IMR-90 (cell line): ENCODE measurements around the gene KEAP1. TPM values are rescaled to one million over a fixed set of nuclear protein-coding genes. Genes with fewer than 3 reads are reported as not detected.

Experiments used
- ATAC-seq: fragments of 200-7000 bp; cut with Tn5 transposase; 2 replicates; pipeline ENCODE4 v1.9.1; 2020; ENCODE audit warnings: low read depth, mild to moderate bottlenecking, moderate library complexity
- BruUV-seq: library from RNA; stranded (reverse); fragments of 400-500 nt; replicated peaks from 2 replicates; lab custom pipeline; 2021; lab: Mats Ljungman, UMichigan
- CTCF ChIA-PET: fragments of 300-600 bp; formaldehyde crosslinking; extraction: SDS; loops from one replicate; lab custom pipeline; 2021; ENCODE audit warnings: antibody characterized with exemption; lab: Yijun Ruan, JAX
- POLR2A ChIA-PET: fragments of 300-600 bp; sonication (Branson Sonifier 250); formaldehyde crosslinking; loops from one replicate; lab custom pipeline; 2022; ENCODE audit warnings: antibody characterized with exemption; ENCODE audit not compliant: unreplicated experiment; lab: Charles Lee
- DNase-seq: peaks from one replicate; pipeline ENCODE4 v3.0.0; 2013
- H2AFZ ChIP-seq: replicated peaks from 2 replicates; pipeline ENCODE3; 2013; ENCODE audit warnings: low read length, mild to moderate bottlenecking; ENCODE audit not compliant: poor library complexity
- H2AK5ac ChIP-seq: 2 replicates; pipeline ENCODE4 v1.6.1; 2013; ENCODE audit warnings: low read depth, low read length, inconsistent platforms
- H2AK9ac ChIP-seq: replicated peaks from 2 replicates; pipeline ENCODE3; 2013; ENCODE audit warnings: mild to moderate bottlenecking, low read depth, low read length, moderate library complexity; ENCODE audit not compliant: poor library complexity
- H2BK120ac ChIP-seq: 2 replicates; pipeline ENCODE4 v1.6.1; 2013; ENCODE audit warnings: low read depth, low read length, inconsistent platforms
- H2BK15ac ChIP-seq: 3 replicates; pipeline ENCODE4 v1.6.1; 2013; ENCODE audit warnings: low read depth, low read length, inconsistent platforms
- H2BK20ac ChIP-seq: 2 replicates; pipeline ENCODE4 v1.6.1; 2013; ENCODE audit warnings: low read depth, mild to moderate bottlenecking, inconsistent platforms, low read length, moderate library complexity
- H2BK5ac ChIP-seq: 2 replicates; pipeline ENCODE4 v1.6.1; 2013; ENCODE audit warnings: mild to moderate bottlenecking, low read depth, low read length, inconsistent platforms; ENCODE audit not compliant: poor library complexity, severe bottlenecking
- H3K14ac ChIP-seq: replicated peaks from 2 replicates; pipeline ENCODE4 v1.6.1; 2013; ENCODE audit warnings: low read depth, low read length, inconsistent platforms
- H3K18ac ChIP-seq: 2 replicates; pipeline ENCODE4 v1.6.1; 2013; ENCODE audit warnings: low read depth, low read length, control low read depth
- H3K23ac ChIP-seq: 2 replicates; pipeline ENCODE4 v1.6.1; 2013; ENCODE audit warnings: low read depth, low read length, inconsistent platforms
- H3K27ac ChIP-seq: 2 replicates; pipeline ENCODE4 v1.5.1; 2013; ENCODE audit warnings: mild to moderate bottlenecking, control low read depth, low read length; ENCODE audit not compliant: insufficient read depth
- H3K27me3 ChIP-seq: 2 replicates; pipeline ENCODE4 v1.6.1; 2013; ENCODE audit warnings: low read length; ENCODE audit not compliant: control insufficient read depth, insufficient read depth
- H3K36me3 ChIP-seq: 2 replicates; pipeline ENCODE4 v1.6.1; 2013; ENCODE audit warnings: low read length, mixed read lengths; ENCODE audit not compliant: control insufficient read depth, insufficient read depth
- H3K4ac ChIP-seq: 2 replicates; pipeline ENCODE4 v1.6.1; 2013; ENCODE audit warnings: low read depth, low read length, inconsistent platforms
- H3K4me1 ChIP-seq: 2 replicates; pipeline ENCODE4 v1.6.1; 2013; ENCODE audit warnings: low read length, mixed read lengths; ENCODE audit not compliant: control insufficient read depth, insufficient read depth
- H3K4me2 ChIP-seq: 2 replicates; pipeline ENCODE4 v1.6.1; 2013; ENCODE audit warnings: low read depth, mild to moderate bottlenecking, control low read depth, low read length, moderate library complexity
- H3K4me3 ChIP-seq: 2 replicates; pipeline ENCODE4 v1.5.1; 2013; ENCODE audit warnings: low read depth, mild to moderate bottlenecking, control low read depth, low read length, moderate library complexity; ENCODE audit not compliant: insufficient read depth
- H3K56ac ChIP-seq: 2 replicates; pipeline ENCODE4 v1.6.1; 2013; ENCODE audit warnings: low read length, inconsistent platforms; ENCODE audit not compliant: insufficient read depth; ENCODE audit errors: extremely low read depth
- H3K79me1 ChIP-seq, 2 experiments: 2 replicates each; pipeline ENCODE4 v1.6.1; 2013; ENCODE audit warnings: low read length in 2 of 2, inconsistent platforms in 1 of 2, low read depth in 1 of 2
- H3K9ac ChIP-seq: 2 replicates; pipeline ENCODE4 v1.6.1; 2013; ENCODE audit warnings: low read depth, low read length, control low read depth
- H3K9me1 ChIP-seq: 2 replicates; pipeline ENCODE4 v1.6.1; 2013; ENCODE audit warnings: low read length, inconsistent platforms; ENCODE audit not compliant: insufficient read depth
- H3K9me3 ChIP-seq: 2 replicates; pipeline ENCODE4 v1.6.1; 2013; ENCODE audit warnings: low read length; ENCODE audit not compliant: control insufficient read depth, insufficient read depth
- H4K20me1 ChIP-seq: 2 replicates; pipeline ENCODE4 v1.6.1; 2013; ENCODE audit warnings: low read length, inconsistent platforms; ENCODE audit not compliant: insufficient read depth
- H4K5ac ChIP-seq: 2 replicates; pipeline ENCODE4 v1.6.1; 2013; ENCODE audit warnings: mild to moderate bottlenecking, low read depth, low read length, control low read depth
- H4K8ac ChIP-seq, 2 experiments: 2 replicates each; pipeline ENCODE4 v1.6.1; 2013; ENCODE audit warnings: low read depth in 2 of 2, low read length in 2 of 2, control low read depth in 1 of 2, inconsistent platforms in 1 of 2
- H4K91ac ChIP-seq: 2 replicates; pipeline ENCODE4 v1.6.1; 2013; ENCODE audit warnings: low read depth, low read length, inconsistent platforms; ENCODE audit not compliant: insufficient read depth
- BHLHE40 ChIP-seq: fragments of 150-350 bp; IDR thresholded peaks from 2 replicates; pipeline ENCODE4 v1.6.1; 2016; ENCODE audit warnings: mild to moderate bottlenecking, low read depth, low read length
- CEBPB ChIP-seq: IDR thresholded peaks from 2 replicates; pipeline ENCODE4 v1.6.1; 2012; ENCODE audit warnings: low read depth, low read length, improper control_type of control experiment
- FOS ChIP-seq: fragments of 150-350 bp; IDR thresholded peaks from 2 replicates; pipeline ENCODE4 v1.6.1; 2016; ENCODE audit warnings: low read depth, low read length
- NFE2L2 ChIP-seq: fragments of 150-350 bp; IDR thresholded peaks from 2 replicates; pipeline ENCODE4 v1.6.1; 2016; ENCODE audit warnings: low read depth, mild to moderate bottlenecking, low read length
- SMC3 ChIP-seq: fragments of 150-350 bp; IDR thresholded peaks from 2 replicates; pipeline ENCODE4 v1.6.1; 2016; ENCODE audit warnings: low read depth, mild to moderate bottlenecking, antibody characterized with exemption, low read length, moderate library complexity
- WGBS, 2 experiments: methylation state at CpG; one replicate each; pipeline versions ENCODE4 v1.1.5 to v1.1.7; 2013; ENCODE audit warnings: missing lambda C conversion rate in 2 of 2; ENCODE audit not compliant: insufficient read length in 1 of 2; ENCODE audit errors: extremely low coverage in 2 of 2; 5-methylcytosine and 5-hydroxymethylcytosine counted together
- dilution Hi-C: fragments of 300-500 bp; cut with HindIII; formaldehyde crosslinking; loops from one replicate; pipeline ENCODE4 v1.14.3; 2018; ENCODE audit warnings: low sequenced_read_pairs; ENCODE audit not compliant: unreplicated experiment
- in situ Hi-C: fragments of 300-500 bp; cut with MboI; formaldehyde crosslinking; loops from 3 replicates; pipeline ENCODE4 v1.14.3; 2019; ENCODE audit warnings: low sequenced_read_pairs, inconsistent platforms, mixed read lengths
- intact Hi-C: fragments of 100-400 bp; cut with micrococcal nuclease; formaldehyde crosslinking; loops from 2 replicates; pipeline ENCODE4 v1.10.0; 2022
- polyA plus RNA-seq, 3 experiments: library from polyadenylated mRNA; depleted of rRNA; stranded (reverse); fragments of >200 nt; gene quantifications; 2 replicates each; pipeline ENCODE4 v1.2.3, GENCODE V29; 2012; ENCODE audit warnings: low replicate concordance in 1 of 3
- total RNA-seq: library from RNA; depleted of rRNA; stranded (reverse); fragments of >200 nt; gene quantifications from 2 replicates; pipeline ENCODE4 v1.2.3, GENCODE V29; 2012
- TF ChIP-seq, protein P1 (sequence below): fragments of 150-350 bp; IDR thresholded peaks from 2 replicates; pipeline ENCODE4 v1.6.1; 2017; ENCODE audit warnings: mild to moderate bottlenecking, antibody characterized with exemption, low read length, low read depth

The KEAP1 gene
- total and polyA plus RNA-seq, 2 of the 4 experiments (the other 2 are of a cell fraction): 63.4 to 81.6 TPM

GRCh38 chr19:10501971-10502523, 1.1 kb downstream of the KEAP1 start (continued):
- no peak for TF ChIP-seq SMC3
- TF ChIP-seq, protein P1, sequence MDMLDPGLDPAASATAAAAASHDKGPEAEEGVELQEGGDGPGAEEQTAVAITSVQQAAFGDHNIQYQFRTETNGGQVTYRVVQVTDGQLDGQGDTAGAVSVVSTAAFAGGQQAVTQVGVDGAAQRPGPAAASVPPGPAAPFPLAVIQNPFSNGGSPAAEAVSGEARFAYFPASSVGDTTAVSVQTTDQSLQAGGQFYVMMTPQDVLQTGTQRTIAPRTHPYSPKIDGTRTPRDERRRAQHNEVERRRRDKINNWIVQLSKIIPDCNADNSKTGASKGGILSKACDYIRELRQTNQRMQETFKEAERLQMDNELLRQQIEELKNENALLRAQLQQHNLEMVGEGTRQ: no peak

DNA sequence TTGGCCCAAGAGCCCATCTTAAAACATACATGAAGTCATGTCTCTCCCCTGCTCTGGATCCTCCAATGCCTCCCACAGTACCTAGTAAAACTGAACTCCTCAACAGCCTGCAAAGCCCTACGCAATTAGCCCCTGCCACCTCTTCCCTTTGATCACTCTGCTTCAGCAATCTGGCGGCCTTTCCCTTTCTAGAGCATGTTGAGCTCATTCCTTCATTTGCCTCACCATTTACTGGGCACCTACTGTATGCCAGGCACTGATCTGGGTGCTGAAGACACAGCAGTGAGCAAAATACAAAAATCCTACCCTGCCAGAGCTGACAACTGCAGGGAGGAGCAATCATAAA, 2.9 kb downstream of the KEAP1 start:
- no peak overlapping the region for H3K56ac ChIP-seq
- no peak overlapping the region for H4K8ac ChIP-seq
- intact Hi-C loops (no loop called here), dilution Hi-C loops (no loop called here), in situ Hi-C loops (no loop called here)
- H2AFZ ChIP-seq: no peak overlapping the region
- H3K79me1 ChIP-seq: peaks cover 24 to 48% of the 10 kb centered on the region in 2 experiments
- peaks cover 28% of the 10 kb centered on the region for H3K36me3 ChIP-seq
- no peak overlapping the region for H4K91ac ChIP-seq
- ChIA-PET POLR2A (interaction anchor here (0.6 kb wide), 1 partner anchor 81 kb away, joined by 5 read pairs; no protein-coding TSS in a partner anchor), CTCF (no interaction called here)
- no peaks in the 10 kb centered on the region for H3K9me3 ChIP-seq
- H2BK20ac ChIP-seq: no peak overlapping the region
- no peak overlapping the region for H3K4ac ChIP-seq
- no peak overlapping the region for H2BK5ac ChIP-seq
- H2AK9ac ChIP-seq: no peak overlapping the region
- peaks cover 3% of the 10 kb centered on the region; the same call in 1 of the 2 replicates for H3K4me1 ChIP-seq
- no peak overlapping the region for H3K4me2 ChIP-seq
- peaks cover 12% of the 10 kb centered on the region for H4K20me1 ChIP-seq
- H3K9me1 ChIP-seq: peaks cover 10% of the 10 kb centered on the region
- H3K14ac ChIP-seq: no peak overlapping the region
- H3K18ac ChIP-seq: no peak overlapping the region
- no peak overlapping the region for H2AK5ac ChIP-seq
- H3K27ac ChIP-seq: no peak overlapping the region
- TF ChIP-seq SMC3 (no peak), NFE2L2 (no peak), FOS (no peak), BHLHE40 (no peak), CEBPB (no peak)
- no peak overlapping the region for H3K4me3 ChIP-seq
- H3K23ac ChIP-seq: no peak overlapping the region
- no peaks in the 10 kb centered on the region for H3K27me3 ChIP-seq
- no peak overlapping the region for H2BK120ac ChIP-seq
- H3K9ac ChIP-seq: no peak overlapping the region
- H2BK15ac ChIP-seq: no peak overlapping the region
- no CpG with 5 or more reads among the region's 2 CpGs for WGBS, 2 experiments
- no peak overlapping the region for H4K5ac ChIP-seq
- no TSS peak for BruUV-seq
- DNase-seq: no peak
- no peak for ATAC-seq
